GM12892 (cell line): ENCODE data around the gene MARCHF9.

Experiments used
- DNase-seq: peaks from one replicate; pipeline ENCODE4 v3.0.0; 2011; ENCODE audit not compliant: insufficient read length
- FAIRE-seq: peaks from 2 replicates; lab custom pipeline; 2011; peaks lifted over from hg19 to GRCh38; lab: Jason Lieb, UNC
- POLR2A ChIP-seq: IDR thresholded peaks from 2 replicates; pipeline ENCODE4 v1.6.1; 2011; ENCODE audit warnings: low read depth, low read length, control low read depth
- POLR2AphosphoS5 ChIP-seq: IDR thresholded peaks from 2 replicates; pipeline ENCODE4 v1.6.1; 2011; ENCODE audit warnings: low read depth, low read length, control low read depth
- TAF1 ChIP-seq: IDR thresholded peaks from 2 replicates; pipeline ENCODE4 v1.6.1; 2011; ENCODE audit warnings: low read depth, mild to moderate bottlenecking, control low read depth, low read length, borderline replicate concordance

Gene MARCHF9

DNA sequence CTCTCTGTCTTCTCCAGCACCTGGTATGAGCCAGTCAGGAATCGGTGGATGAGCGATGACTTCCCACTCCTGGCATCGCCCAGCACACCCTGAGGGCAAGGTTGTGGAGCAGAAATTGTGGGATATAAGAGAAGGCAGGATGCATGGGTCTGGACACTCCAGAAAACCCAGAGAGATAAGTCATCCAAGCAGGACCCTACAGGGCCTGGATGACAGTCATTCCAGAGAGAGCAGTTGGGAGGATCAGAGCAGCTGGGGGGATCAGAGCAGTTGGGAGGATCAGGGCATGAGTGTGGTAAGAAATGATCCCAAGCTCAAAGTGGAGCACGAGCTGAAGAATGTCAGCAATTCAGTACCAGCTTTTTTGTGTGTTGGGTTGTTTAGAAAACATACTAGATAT lies 20.3 kb upstream of the MARCHF9 start:
- no peak for FAIRE-seq
- DNase-seq = no peak
- TF ChIP-seq TAF1 (no peak), POLR2A (no peak), POLR2AphosphoS5 (no peak)

DNA sequence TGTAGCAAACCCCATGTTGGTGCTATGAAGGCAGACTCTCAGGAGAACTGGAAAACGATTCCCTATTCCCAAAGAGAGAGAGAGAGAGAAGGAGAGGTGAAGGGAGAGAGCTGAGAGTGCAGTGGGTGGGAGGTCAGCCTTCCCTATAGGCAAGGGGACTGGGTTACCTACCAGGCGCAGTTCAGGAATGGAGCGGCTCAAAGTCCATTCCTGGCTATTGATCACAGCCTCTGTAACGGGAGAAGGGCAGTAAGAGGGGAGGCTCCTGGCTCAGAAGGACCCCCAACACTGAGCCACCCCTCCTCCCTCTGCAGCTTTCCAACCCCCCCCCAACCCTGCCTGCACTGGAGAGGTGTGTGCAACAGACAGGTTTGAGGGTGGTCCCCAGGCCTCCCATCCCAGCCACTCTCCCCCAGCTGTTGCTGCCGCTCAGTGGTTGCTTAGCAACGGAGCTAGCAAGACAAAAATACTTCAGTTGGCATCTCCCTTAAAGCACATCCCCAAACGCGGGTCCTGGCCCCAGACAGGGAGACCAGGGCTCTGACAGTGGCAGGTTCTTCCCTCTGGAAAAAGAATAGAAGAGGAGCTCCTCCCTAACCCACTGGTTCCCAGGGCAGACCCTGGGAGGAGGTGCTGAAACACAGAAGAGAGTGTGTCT lies 19.6 kb upstream of the MARCHF9 start:
- DNase-seq = no peak
- no peak for FAIRE-seq
- no peak for TF ChIP-seq POLR2A
- no peak for TF ChIP-seq TAF1
- no peak for TF ChIP-seq POLR2AphosphoS5

DNA sequence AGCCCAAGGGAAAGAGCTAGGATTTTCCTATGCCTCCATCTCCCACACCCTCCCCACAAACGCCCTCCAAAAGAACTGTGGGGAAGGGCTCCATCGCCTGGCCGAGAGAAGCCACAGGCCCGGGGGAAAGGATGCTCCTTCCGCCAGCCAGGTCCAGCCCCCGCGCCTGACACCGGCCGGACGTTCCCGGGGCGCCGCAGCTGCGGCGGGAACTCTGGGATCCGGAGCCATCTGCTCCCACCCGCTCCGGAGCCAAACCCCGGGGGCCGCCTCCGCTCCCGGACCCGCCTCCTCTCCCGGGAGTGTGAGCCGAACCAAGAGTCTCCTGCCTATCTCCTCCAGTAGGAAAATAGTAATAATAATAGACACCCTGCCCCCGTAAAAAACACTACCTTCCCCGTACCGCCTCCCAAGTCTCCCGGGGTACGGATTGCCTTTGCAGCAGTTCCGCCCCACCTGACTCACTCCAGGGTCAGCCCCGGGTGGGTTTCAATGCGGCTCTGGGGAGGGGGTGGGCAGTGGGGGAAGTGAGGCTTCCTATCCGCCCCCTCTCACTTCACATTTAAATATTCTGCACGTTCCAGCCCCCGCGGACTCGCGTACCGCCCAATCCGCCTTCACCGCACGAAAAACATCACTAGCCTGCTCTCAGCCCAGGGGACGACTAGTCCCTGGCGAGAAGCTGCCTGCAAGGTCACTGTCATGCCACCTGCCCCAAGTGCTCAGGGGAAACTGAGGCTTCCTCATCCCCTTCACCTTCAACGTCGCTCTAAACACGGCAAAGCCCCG lies 18.8 kb upstream of the MARCHF9 start:
- DNase-seq (no peak), FAIRE-seq (no peak)
- TF ChIP-seq POLR2AphosphoS5 = no peak
- TF ChIP-seq TAF1 = no peak
- no peak for TF ChIP-seq POLR2A

DNA sequence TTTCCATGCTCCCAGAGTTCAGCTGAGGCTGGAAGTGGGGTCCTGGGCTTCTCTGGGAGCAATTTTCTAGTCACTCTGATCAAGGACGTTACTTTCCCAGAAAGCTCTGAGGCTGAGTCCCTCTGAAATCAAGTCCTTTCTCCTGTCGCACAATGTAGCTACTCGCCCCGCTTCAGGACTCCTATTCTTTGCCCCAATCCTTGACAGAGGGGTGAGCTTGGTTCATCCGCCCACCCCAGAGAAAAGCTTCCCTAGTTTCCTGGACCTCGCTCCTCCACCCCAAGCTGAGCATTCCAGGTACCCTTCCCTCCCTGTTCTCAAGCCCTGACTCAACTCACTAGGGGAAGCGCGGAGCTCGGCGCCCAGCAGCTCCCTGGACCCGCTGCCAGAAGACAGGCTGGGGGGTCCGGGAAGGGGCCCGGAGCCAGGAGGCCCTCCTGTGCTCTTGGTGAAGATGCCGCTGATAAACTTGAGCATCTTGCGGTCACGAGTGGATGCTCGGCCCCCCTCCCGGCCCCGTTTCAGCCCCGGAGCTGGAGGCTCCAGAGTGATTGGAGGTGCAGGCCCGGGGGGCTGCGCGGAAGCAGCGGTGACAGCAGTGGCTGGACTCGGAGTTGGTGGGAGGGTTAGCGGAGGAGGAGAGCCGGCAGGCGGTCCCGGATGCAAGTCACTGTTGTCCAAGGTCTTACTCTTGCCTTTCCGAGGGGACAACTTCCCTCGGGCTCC lies 18.0 kb upstream of the MARCHF9 start:
- FAIRE-seq (no peak), DNase-seq (no peak)
- TF ChIP-seq TAF1 = no peak
- no peak for TF ChIP-seq POLR2AphosphoS5
- no peak for TF ChIP-seq POLR2A

DNA sequence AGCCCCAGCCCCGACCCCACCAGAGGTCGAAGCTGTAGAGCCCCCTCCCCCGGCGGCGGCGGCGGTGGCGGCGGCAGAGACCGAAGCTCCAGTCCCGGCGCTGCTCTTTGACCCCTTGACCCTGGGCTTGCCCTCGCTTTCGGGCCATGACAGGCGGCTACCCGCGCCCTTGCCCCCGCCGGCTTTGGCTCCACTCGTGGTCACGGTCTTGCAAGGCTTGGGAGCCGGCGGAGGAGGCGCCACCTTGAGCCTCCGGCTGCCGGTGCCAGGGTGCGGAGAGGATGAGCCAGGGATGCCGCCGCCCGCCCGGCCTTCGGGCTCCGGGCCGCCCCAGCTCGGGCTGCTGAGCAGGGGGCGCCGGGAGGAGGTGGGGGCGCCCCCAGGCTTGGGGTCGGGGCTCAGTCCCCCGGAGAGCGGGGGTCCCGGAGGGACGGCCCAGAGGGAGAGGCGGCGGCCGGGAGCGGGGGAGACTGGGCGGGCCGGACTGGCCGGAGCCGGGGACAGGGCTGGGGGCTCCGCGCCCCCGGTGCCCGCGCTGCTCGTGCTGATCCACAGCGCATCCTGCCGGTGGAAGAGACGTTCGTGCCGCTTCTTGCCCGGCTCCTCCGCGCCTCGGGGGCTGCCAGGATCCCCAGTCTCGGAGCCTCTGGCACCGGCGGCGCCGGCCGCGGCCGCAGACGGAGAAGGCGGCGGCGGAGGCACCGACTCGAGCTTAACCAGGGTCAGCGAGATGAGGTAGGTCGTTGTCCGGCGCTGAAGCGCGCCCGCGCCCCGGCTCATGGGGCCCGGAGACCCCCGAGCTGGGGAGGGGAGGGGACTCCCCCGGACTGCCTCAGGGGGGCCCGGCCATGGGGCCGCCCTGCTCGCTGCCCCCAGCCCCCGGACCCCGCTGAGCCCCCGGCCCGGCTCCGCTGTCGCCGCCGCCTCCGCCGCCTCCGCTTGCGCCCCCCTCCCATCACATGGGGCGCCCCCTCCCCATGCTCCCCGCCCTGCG lies 17.1 kb upstream of the MARCHF9 start:
- TF ChIP-seq POLR2AphosphoS5 (no peak), POLR2A (no peak), TAF1 (no peak)
- no peak for FAIRE-seq
- DNase-seq = no peak

DNA sequence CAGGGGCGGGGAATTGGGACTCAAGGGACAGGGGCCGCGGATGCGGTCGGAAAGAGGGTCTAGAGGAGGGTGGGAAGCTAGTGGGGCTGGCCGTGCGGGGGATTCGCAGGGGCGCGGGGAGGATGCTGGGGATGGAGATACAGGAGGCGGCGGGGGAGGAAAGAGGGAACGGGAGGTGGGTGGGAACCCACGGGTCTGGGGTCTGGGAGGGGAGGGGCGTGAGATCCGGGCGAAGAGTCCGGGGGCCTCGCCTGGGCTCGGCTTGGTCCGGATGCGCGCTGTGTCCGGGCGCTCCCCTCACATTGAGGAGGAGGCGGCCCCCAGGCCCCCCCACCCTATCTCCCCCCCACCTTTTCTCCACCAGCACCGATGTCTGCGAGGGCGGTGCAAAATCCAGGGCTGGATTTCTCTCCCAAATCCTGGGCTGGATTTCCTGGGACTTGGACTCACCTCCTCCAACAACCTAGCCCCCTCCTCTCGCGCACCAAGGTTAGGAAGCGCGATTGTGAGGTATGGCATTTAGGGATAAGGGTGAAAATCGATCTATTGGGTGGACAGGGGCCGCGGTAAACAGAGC lies 16.2 kb upstream of the MARCHF9 start, which contains the start of gene AGAP2:
Gene AGAP2, minus strand, starts transcription at position 82 of the 577 bp plus-strand sequence. CDS start 496 bp downstream, outside the sequence.
- FAIRE-seq = no peak
- TF ChIP-seq POLR2AphosphoS5 (no peak), POLR2A (no peak), TAF1 (no peak)
- no peak for DNase-seq

DNA sequence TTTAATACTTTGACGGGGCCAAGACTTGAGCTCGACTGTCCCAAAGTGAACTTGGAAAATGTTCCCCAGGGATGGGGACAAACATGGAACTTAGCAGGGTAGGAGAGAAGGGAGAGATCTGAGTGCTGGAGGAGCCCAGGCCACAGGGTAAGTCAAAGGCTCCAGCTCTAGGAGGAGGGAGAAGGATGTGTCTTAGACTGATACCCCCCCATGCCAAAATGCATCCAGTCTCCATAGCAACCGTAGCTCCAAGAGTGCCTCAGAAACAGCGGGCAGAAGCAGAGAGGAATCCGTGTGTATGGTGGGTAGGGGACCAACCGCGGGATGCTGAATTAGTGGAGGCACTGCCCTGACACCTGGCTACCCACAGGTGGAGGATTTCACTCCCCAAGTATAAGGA lies 15.5 kb upstream of the MARCHF9 start:
- TF ChIP-seq POLR2A = no peak
- no peak for TF ChIP-seq TAF1
- no peak for TF ChIP-seq POLR2AphosphoS5
- FAIRE-seq (no peak), DNase-seq (no peak)

DNA sequence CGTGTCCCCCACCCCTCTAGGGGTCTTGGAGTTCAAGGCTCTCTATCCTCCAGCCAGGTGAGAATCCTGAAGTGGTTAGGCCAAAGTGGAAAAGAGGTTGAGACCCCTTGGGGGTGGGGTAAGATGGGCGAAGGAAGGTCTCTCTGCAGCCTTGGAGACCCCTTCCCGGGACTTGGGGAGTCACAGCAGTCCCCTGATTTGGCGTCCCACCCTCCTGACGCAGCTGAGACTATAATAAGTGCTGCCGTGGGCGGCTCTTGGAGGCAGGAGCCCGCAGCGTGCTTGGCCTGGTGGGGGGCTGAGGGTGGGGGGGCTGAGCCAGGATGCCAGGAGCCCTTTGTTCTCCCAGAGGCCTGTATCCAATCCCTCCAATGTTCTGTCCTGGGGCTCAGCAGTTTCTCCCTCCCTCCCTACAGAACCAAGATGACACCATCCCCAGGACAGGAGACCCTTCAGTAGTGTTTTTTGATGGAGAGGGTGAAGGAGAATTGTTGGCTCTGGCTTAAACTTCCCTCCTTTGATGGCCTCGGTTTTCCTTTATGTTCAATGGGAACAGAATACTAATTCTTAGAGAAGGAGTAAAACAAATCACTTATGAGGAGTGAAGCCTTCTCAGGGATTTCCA lies 14.9 kb upstream of the MARCHF9 start:
- DNase-seq (no peak), FAIRE-seq (no peak)
- TF ChIP-seq POLR2A = no peak
- TF ChIP-seq POLR2AphosphoS5 = no peak
- no peak for TF ChIP-seq TAF1

DNA sequence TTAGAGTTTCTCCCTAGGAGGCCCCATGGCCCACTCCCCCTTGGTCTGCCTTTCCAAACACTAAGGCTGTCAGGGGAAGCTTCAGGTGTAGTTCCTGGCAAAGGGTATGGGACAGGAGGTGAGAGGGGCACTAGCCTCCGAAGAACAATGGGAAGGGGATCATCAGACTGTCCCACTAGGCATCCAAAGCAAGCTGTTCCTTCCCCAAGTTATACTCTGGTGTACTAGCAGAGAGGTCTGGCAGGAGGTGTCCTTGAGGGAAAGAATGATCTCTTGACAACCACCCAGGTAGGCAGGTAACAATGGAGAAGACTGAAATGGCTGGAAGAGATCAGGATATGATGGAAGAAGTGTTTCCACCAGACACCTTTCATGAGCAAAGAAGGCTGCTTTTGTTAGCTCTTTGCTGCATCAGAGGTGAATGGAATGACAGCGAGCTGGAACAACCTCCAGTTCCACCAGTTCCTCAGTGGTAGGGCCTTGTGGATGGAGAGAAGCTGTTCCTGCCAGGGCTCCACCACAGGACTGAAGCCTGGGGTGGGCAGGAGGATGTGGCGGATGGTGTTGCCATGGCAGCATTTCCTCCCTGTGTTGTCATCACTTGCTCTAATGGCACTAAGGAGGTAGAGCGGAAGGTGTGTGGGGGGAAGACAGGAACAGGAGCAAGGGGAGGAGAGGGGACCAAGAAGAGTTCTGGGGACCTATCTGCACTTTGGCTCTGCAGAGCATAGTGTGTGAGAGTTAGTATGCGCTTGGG lies 14.1 kb upstream of the MARCHF9 start:
- DNase-seq = peak; percentile 69

More for the DNA sequence above, 14.1 kb upstream of the MARCHF9 start:
- peak; percentile 91 for FAIRE-seq
- TF ChIP-seq POLR2A (no peak), POLR2AphosphoS5 (no peak), TAF1 (no peak)
